ENCODE results near the gene FOXA1.

FOXA1 gene

GRCh38 chr14:37601865-37602264, 6.8 kb upstream of the FOXA1 start:
- no peak for DNase-seq

GRCh38 chr14:37600880-37601741, 6.1 kb upstream of the FOXA1 start:
- no peak for DNase-seq

- no peak for DNase-seq
Measured at GRCh38 chr14:37599507-37600368, 4.7 kb upstream of the FOXA1 start.

- no peak for DNase-seq
Measured at GRCh38 chr14:37598747-37599506, 3.9 kb upstream of the FOXA1 start.

- DNase-seq: no peak
Measured at GRCh38 chr14:37597914-37598746, 3.1 kb upstream of the FOXA1 start.

GRCh38 chr14:37597538-37597913, 2.5 kb upstream of the FOXA1 start:
- DNase-seq: no peak

GRCh38 chr14:37596790-37597472, 1.9 kb upstream of the FOXA1 start:
- no peak for DNase-seq

GRCh38 chr14:37595809-37596621, 966 bp upstream of the FOXA1 start:
- DNase-seq: peak; percentile 47 to 54

- no peak for DNase-seq
Measured at GRCh38 chr14:37594238-37594970, 645 bp downstream of the FOXA1 start.

GRCh38 chr14:37593511-37594237, 1.4 kb downstream of the FOXA1 start:
- DNase-seq: no peak

- no peak for DNase-seq
Measured at GRCh38 chr14:37592482-37593408, 2.3 kb downstream of the FOXA1 start.

GRCh38 chr14:37591941-37592481, 3.0 kb downstream of the FOXA1 start:
- DNase-seq: no peak

- no peak for DNase-seq
Measured at GRCh38 chr14:37591311-37591940, 3.6 kb downstream of the FOXA1 start.

- DNase-seq: no peak
Measured at GRCh38 chr14:37590428-37591139, 4.5 kb downstream of the FOXA1 start.

GRCh38 chr14:37589715-37590427, 5.2 kb downstream of the FOXA1 start:
- no peak for DNase-seq

All from activated CD4-positive, alpha-beta T cell treated with anti-CD3 and anti-CD28 coated beads for 4 hours (primary cell).